GM12865 (cell line): ENCODE data around the gene CENPA.
"Not testable (repeated sequence)": the region's sequence is repeated elsewhere in the genome, so short reads cannot be mapped to it uniquely, and the experiment has no call there.

Experiments used
- DNase-seq: peaks from one replicate; pipeline ENCODE4 v3.0.0; 2010; ENCODE audit warnings: low read depth
- H3K4me3 ChIP-seq: 2 replicates; pipeline ENCODE4 v1.5.1; 2011; ENCODE audit warnings: mild to moderate bottlenecking, low read depth, low read length, control low read depth
- CTCF ChIP-seq: IDR thresholded peaks from 2 replicates; pipeline ENCODE4 v1.5.1; 2011; ENCODE audit warnings: low read length, control low read depth, low read depth, inconsistent platforms; ENCODE audit not compliant: insufficient read depth; ENCODE audit errors: missing control alignments

The CENPA gene

GRCh38 chr2:26809211-26809610 is 23.4 kb downstream of the CENPA start:
- no peak for TF ChIP-seq CTCF
- no peak overlapping the region for H3K4me3 ChIP-seq
- DNase-seq: no peak

GRCh38 chr2:26809876-26810577 is 24.2 kb downstream of the CENPA start:
- DNase-seq: no peak
- TF ChIP-seq CTCF: no peak
- no peak overlapping the region for H3K4me3 ChIP-seq

- no peak overlapping the region for H3K4me3 ChIP-seq
- no peak for DNase-seq
- no peak for TF ChIP-seq CTCF
Measured at GRCh38 chr2:26811261-26811660, 25.4 kb downstream of the CENPA start.

- no peak for TF ChIP-seq CTCF
- DNase-seq: no peak
- H3K4me3 ChIP-seq: no peak overlapping the region
Measured at GRCh38 chr2:26811791-26812694, 26.2 kb downstream of the CENPA start.

- DNase-seq: no peak
- TF ChIP-seq CTCF: no peak
- no peak overlapping the region for H3K4me3 ChIP-seq
Measured at GRCh38 chr2:26812731-26813130, 26.9 kb downstream of the CENPA start.

- not testable (repeated sequence) for H3K4me3 ChIP-seq, DNase-seq
Measured at GRCh38 chr2:26814072-26814765, 28.4 kb downstream of the CENPA start.

GRCh38 chr2:26816893-26817292 is 31.0 kb downstream of the CENPA start:
- no peak for TF ChIP-seq CTCF

More at GRCh38 chr2:26816893-26817292, 31.0 kb downstream of the CENPA start:
- DNase-seq: no peak
- no peak overlapping the region for H3K4me3 ChIP-seq
